Fibroblast of lung (primary cell): ENCODE results near the gene ARHGAP28. TPM values are rescaled to one million over a fixed set of nuclear protein-coding genes. Genes with fewer than 3 reads are reported as not detected.

Experiments
- DNase-seq, 2 donors: peaks; one replicate each; pipeline versions ENCODE4 v3.0.0 to v3.0.0-alpha.2; 2010; ENCODE audit warnings: low read depth in 2 of 2
- H2AFZ ChIP-seq: 2 replicates; pipeline ENCODE4 v1.5.1; 2012; ENCODE audit warnings: low read length, control low read depth, inconsistent platforms
- H3K27ac ChIP-seq: 2 replicates; pipeline ENCODE4 v1.5.1; 2011; ENCODE audit warnings: low read length, control low read depth; ENCODE audit not compliant: insufficient read depth
- H3K27me3 ChIP-seq: 2 replicates; pipeline ENCODE4 v1.5.1; 2011; ENCODE audit warnings: mild to moderate bottlenecking, low read length; ENCODE audit not compliant: control insufficient read depth, insufficient read depth
- H3K36me3 ChIP-seq: 2 replicates; pipeline ENCODE4 v1.5.1; 2011; ENCODE audit warnings: low read length; ENCODE audit not compliant: control insufficient read depth, insufficient read depth
- H3K4me1 ChIP-seq: 2 replicates; pipeline ENCODE4 v1.5.1; 2011; ENCODE audit warnings: low read length; ENCODE audit not compliant: control insufficient read depth, insufficient read depth; ENCODE audit errors: extremely low read depth
- H3K4me2 ChIP-seq: 2 replicates; pipeline ENCODE4 v1.5.1; 2011; ENCODE audit warnings: low read length, control low read depth; ENCODE audit not compliant: insufficient read depth; ENCODE audit errors: extremely low read depth
- H3K4me3 ChIP-seq, 4 experiments: fragments of 200-600 bp in 1 of 4; sonication (generic) in 1 of 4; replicated peaks in 1 of 4; 2 replicates each; pipeline ENCODE4 v1.5.1; 2011 to 2016; ENCODE audit warnings: low read length in 4 of 4, low read depth in 3 of 4, mild to moderate bottlenecking in 3 of 4, control low read depth in 2 of 4, inconsistent platforms in 1 of 4, mixed read lengths in 1 of 4; ENCODE audit not compliant: insufficient read depth in 1 of 4; ENCODE audit errors: control extremely low read depth in 1 of 4
- H3K79me2 ChIP-seq: 2 replicates; pipeline ENCODE4 v1.5.1; 2012; ENCODE audit warnings: mild to moderate bottlenecking, low read length, inconsistent platforms; ENCODE audit not compliant: control insufficient read depth, insufficient read depth
- H3K9ac ChIP-seq: 2 replicates; pipeline ENCODE4 v1.5.1; 2011; ENCODE audit warnings: mild to moderate bottlenecking, low read length, control low read depth; ENCODE audit not compliant: insufficient read depth
- H3K9me3 ChIP-seq: 2 replicates; pipeline ENCODE4 v1.5.1; 2012; ENCODE audit warnings: low read depth, low read length; ENCODE audit not compliant: control insufficient read depth, insufficient read depth
- H4K20me1 ChIP-seq: 2 replicates; pipeline ENCODE4 v1.5.1; 2011; ENCODE audit warnings: low read length; ENCODE audit not compliant: control insufficient read depth, insufficient read depth; ENCODE audit errors: extremely low read depth
- EZH2 ChIP-seq: IDR thresholded peaks from 2 replicates; pipeline ENCODE4 v1.5.1; 2012; ENCODE audit warnings: low read length, control low read depth, mild to moderate bottlenecking; ENCODE audit errors: missing control alignments
- polyA plus RNA-seq, 2 donors: library from polyadenylated mRNA; depleted of rRNA in 1 of 2; stranded (reverse) in 1 of 2; unstranded in 1 of 2; fragments of >200 nt; gene quantifications; 2 replicates each; pipeline ENCODE4 v1.2.1, GENCODE V29; 2011 to 2012; ENCODE audit warnings: missing spikeins in 1 of 2
- total RNA-seq: library from RNA; depleted of rRNA; stranded (reverse); fragments of >200 nt; gene quantifications from 2 replicates; pipeline ENCODE4 v1.2.1, GENCODE V29; 2014
- TF ChIP-seq, protein P1 (sequence below), 2 donors: IDR thresholded peaks in 1 of 2; conservative IDR thresholded peaks in 1 of 2; 1 replicate in 1 of 2; 2 replicates in 1 of 2; pipeline ENCODE4 v1.5.1; 2011 to 2012; ENCODE audit warnings: low read length in 2 of 2, control low read depth in 1 of 2, inconsistent platforms in 1 of 2, low read depth in 1 of 2, mild to moderate bottlenecking in 1 of 2

ARHGAP28 gene
- total and polyA plus RNA-seq, 2 donors (not counting 1 experiment from before 2014, with no cell fraction given): 3.3 to 35.0 TPM

DNA sequence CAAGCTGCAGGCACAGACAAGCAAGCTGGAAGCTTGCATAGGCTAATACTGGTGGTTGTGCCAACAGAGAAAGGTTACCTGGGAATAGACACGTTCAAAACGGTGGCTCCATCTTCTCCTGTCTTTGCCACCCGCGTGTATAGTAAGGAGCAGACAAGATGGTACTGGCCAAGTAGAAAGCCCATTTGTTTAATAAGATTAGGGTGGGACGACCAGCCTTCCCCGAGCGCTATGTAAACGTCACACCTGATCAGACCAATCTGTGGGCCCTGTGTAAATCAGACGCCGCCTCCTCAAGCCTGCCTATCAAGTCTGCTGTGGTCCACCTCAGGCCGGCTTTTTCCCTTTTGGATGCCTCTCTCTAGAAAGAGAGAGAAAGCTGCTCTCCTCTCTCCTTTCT, 198.8 kb downstream of the ARHGAP28 start:
- no peak for DNase-seq
- no peak overlapping the region for H3K4me2 ChIP-seq
- H3K27ac ChIP-seq: no peak overlapping the region
- no peaks in the 10 kb centered on the region for H4K20me1 ChIP-seq
- no peaks in the 10 kb centered on the region for H3K36me3 ChIP-seq
- no peaks in the 10 kb centered on the region for H3K9me3 ChIP-seq
- no peaks in the 10 kb centered on the region for H3K27me3 ChIP-seq
- H3K4me1 ChIP-seq: no peaks in the 10 kb centered on the region
- no peak overlapping the region for H3K4me3 ChIP-seq
- H2AFZ ChIP-seq: no peak overlapping the region
- TF ChIP-seq, protein P1, sequence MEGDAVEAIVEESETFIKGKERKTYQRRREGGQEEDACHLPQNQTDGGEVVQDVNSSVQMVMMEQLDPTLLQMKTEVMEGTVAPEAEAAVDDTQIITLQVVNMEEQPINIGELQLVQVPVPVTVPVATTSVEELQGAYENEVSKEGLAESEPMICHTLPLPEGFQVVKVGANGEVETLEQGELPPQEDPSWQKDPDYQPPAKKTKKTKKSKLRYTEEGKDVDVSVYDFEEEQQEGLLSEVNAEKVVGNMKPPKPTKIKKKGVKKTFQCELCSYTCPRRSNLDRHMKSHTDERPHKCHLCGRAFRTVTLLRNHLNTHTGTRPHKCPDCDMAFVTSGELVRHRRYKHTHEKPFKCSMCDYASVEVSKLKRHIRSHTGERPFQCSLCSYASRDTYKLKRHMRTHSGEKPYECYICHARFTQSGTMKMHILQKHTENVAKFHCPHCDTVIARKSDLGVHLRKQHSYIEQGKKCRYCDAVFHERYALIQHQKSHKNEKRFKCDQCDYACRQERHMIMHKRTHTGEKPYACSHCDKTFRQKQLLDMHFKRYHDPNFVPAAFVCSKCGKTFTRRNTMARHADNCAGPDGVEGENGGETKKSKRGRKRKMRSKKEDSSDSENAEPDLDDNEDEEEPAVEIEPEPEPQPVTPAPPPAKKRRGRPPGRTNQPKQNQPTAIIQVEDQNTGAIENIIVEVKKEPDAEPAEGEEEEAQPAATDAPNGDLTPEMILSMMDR (conservative IDR thresholded peaks at IDR 0.05 in 1 of 2, IDR thresholded peaks at IDR 0.05 in 1 of 2; ENCODE audit: low read depth in 1 of 2, low read length in 2 of 2): no peak
- TF ChIP-seq EZH2: no peak
- no peaks in the 10 kb centered on the region for H3K79me2 ChIP-seq
- H3K9ac ChIP-seq: no peak overlapping the region

DNA sequence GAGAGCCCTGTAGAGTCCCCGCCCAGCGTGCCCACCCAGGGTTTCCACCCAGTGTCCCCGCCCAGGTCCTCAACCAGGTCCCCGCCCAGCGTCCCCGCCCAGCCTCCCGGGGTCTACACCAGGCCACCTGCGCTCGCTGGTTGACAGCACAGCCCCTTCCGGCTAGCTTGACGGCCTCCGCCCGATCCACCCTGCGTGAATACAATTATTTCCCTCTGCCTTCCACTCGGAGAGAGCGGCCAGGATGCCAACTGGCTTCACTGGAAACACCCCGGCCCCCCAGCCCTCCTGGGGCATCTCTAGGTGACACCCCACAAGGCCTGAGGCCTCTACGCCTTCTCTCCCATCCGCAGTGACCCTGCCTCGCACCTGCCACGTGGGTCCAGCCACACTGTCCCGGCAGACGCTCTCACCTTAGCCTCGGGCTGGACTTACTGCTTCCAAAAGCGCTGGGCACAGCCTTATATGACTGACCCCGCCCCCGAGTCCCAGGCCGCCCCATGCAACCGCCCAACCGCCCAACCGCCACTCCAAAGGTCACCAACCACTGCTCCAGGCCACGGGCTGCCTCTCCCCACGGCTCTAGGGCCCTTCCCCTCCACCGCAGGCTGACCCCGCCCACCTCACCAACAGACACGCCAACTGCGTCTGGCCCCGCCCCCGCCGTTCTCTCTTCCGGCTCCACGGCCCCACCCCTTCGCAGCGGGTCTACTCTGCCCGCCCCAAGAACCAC, 200.0 kb downstream of the ARHGAP28 start:
- H3K4me2 ChIP-seq: no peak overlapping the region

GRCh38 chr18:6934859-6935258, 205.3 kb downstream of the ARHGAP28 start:
- Histone ChIP-seq H3K79me2 (no peaks in the 10 kb centered on the region), H3K9me3 (no peaks in the 10 kb centered on the region), H3K27ac (no peak overlapping the region), H3K4me1 (no peaks in the 10 kb centered on the region), H3K9ac (no peak overlapping the region), H3K4me3 (no peak overlapping the region), H3K36me3 (no peaks in the 10 kb centered on the region), H3K4me2 (no peak overlapping the region), H3K27me3 (no peaks in the 10 kb centered on the region), H4K20me1 (no peaks in the 10 kb centered on the region), H2AFZ (no peak overlapping the region)
- no peak for DNase-seq
- TF ChIP-seq, protein P1 (conservative IDR thresholded peaks at IDR 0.05 in 1 of 2, IDR thresholded peaks at IDR 0.05 in 1 of 2; ENCODE audit: low read depth in 1 of 2, low read length in 2 of 2): no peak
- TF ChIP-seq EZH2: no peak

More for the DNA sequence above, 200.0 kb downstream of the ARHGAP28 start:
- H4K20me1 ChIP-seq: no peaks in the 10 kb centered on the region
- no peaks in the 10 kb centered on the region for H3K27me3 ChIP-seq
- TF ChIP-seq, protein P1 (conservative IDR thresholded peaks at IDR 0.05 in 1 of 2, IDR thresholded peaks at IDR 0.05 in 1 of 2; ENCODE audit: low read depth in 1 of 2, low read length in 2 of 2): no peak
- TF ChIP-seq EZH2: no peak
- no peak for DNase-seq
- no peak overlapping the region for H3K4me3 ChIP-seq
- H3K9ac ChIP-seq: no peak overlapping the region
- H3K4me1 ChIP-seq: no peaks in the 10 kb centered on the region
- no peaks in the 10 kb centered on the region for H3K79me2 ChIP-seq
- no peaks in the 10 kb centered on the region for H3K36me3 ChIP-seq
- H3K9me3 ChIP-seq: no peaks in the 10 kb centered on the region
- H2AFZ ChIP-seq: no peak overlapping the region
- no peak overlapping the region for H3K27ac ChIP-seq
